LNCAP (cell line): ENCODE results near the gene CRIM1.

Source experiments
- CTCF ChIP-seq: fragments of 450-650 bp; IDR thresholded peaks from 2 replicates; pipeline ENCODE4 v1.5.1; 2017; ENCODE audit warnings: mild to moderate bottlenecking

The CRIM1 gene

DNA sequence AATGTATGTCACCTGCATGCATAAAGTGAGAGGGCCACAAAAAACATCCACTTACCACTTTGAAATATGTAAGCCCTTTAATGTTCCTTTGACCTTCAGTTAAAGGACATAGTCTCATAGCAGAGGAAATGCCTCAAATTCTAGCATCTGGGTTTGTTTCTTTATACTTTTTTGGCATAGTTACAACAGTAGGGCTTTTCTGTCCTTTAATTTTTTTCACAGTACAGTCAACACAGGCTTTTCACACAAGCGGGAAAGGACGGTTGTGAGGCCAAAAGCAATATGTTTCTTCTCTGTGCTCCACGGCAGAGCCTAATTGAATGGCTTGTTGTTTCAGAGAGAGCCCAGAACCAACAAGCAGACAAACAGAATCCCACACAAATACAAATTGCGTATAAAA is 57.6 kb downstream of the CRIM1 start:
- TF ChIP-seq CTCF: no peak

DNA sequence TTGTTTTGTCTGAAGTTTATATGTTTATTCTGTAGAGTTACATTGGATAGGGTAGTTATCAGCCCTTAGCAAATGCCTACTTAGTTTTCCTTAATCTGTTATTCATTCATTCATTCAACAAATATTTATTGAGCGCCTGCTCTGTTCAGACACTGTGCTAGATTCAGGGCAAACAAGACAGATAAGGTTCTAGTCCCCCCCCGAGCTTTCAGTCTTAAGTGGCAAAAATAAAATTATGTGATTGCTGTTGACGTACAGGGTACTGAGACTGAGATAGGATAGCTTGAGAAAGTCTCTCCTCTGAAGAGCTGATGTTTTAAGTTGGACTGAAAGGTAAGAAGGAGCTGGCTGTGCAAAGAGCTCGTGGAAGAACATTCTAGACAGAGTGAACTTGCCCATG is 58.7 kb downstream of the CRIM1 start:
- TF ChIP-seq CTCF: no peak

GRCh38 chr2:36415381-36416022 is 59.9 kb downstream of the CRIM1 start:
- no peak for TF ChIP-seq CTCF

DNA sequence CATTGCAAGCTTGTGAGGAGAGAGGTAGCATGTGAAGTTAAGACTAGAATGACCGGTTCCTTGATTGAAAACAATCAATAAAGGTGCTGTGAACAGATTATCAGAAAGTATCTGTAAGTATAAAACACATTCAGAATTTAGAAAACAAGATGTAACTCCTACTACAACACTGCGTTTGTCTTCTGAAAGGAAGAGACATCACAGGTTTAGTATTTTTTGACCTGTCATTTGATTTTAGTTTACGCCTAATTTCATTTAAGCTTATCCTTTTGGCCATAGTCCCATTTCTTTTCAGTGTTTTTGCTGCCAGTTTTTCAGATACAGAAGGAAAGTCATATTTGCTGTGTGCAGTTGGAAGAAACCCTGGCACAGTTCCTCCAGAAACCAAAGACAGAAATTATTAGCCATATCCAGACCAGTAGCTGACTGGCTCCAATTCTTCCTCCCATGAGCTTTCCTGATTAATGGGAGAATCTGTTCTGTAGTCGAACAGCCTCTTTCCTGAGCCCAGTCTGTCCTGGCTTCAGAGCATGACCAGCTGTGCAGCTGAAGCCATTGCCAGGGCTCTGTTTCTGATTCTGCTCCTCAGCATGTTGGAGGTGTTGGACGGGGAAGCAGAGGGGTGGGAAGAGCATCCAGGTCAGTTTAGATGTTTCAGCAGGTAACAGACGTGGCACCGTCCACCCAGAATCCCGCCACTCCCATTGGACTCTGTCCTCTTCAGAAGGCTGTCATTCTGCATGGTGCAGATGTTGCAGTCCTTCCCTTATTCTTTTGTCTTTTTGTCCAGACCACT is 61.0 kb downstream of the CRIM1 start:
- TF ChIP-seq CTCF: no peak

DNA sequence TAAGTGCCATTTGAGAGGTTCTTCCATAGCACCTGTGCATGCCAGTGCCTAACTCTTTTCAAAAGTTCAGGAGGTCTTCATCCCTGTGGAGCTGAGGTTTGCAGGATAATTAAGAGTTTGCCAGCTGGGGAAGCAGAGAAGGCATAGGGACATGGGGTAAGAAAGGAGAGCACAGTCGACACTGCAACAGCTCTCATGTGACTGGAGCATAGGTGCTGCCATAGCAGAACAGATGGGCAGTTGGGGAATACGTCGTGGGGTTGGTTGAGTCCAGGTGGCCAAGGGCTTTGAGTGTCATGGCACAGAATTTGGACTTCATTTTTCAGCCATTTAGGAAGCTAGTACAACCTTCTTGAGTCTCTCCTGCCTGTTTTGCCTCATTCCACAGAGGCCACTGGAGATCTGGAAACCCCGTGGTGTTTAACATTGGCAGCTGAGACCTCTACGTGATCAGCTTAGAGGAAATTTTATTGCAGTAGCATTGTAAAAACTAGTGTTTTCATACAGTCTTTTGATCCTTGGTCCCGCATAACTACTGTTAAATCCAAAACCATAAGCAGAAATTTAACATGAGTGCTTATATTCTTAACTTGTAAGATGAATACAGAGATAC is 65.1 kb downstream of the CRIM1 start:
- no peak for TF ChIP-seq CTCF

- TF ChIP-seq CTCF: no peak
Observed at GRCh38 chr2:36421379-36421778, 65.8 kb downstream of the CRIM1 start.

DNA sequence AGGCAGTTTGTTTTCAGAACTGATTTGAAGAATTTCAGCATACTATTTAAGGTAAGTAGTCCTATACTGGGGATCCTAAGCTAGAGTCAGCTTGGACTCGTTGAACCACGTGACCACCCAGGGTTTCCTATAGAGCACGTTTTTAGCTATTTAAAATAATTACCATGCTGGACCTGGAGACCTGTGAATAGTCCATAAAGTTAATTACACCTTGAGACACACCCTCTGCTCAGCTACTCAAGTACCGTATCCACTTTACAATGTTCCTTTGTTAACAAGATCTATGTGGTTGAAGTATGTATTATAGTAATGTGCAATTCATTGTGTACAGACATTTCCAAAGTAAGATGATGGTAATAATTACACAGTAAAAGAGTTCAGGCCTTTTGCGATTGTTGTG is 67.6 kb downstream of the CRIM1 start:
- TF ChIP-seq CTCF: no peak
